ENCODE data around the gene ZNF429.

The ZNF429 gene

DNA sequence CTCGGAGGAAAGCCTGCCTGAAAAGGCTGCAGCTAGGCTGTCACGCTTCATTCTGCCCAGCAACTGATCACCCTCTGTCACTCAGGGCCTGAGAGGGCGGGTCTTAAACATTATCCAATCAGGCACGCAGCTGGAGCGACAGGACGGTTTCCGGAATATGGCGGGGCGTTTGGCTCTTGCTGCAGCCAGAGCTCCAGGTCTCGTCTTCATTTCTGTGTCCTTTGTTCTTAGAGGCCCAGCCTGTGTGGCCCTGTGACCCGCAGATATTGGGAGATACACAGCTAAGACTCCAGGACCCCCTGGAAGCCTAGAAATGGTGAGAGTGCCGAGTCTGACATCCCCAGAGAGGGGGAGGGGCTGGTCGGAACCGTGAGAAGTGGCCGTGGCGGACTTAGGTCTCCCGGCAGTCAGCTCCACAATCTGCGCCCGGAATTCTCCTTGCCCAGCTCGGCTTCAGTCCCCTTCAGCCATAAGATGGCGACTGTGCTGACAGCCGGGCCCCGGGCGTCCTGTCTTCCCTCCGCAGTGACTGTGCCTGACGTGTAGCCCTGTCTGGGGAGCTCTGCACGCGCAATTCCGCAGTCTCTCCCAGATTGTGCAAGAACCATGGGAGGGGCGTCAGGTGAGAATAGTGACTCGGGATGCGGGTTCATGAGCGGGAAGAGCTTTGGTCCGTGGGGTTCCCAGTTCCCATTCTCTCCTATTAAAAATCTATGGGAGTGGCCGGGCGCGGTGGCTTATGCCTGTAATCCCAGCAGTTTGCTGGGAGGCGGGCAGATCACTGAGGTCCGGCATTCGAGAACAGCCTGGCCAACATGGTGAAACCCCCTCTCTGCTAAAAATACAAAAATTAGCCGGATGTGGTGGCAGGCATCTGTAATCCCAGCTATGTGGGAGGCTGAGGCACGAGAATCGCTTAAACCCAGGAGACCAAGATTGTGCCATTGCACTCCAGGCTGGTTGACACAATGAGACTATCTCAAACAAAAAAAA is at the start of gene ZNF429:
ZNF429 (plus strand) TSS at position 144 of the 993 bp plus-strand sequence; CDS start at position 314, 170 bp downstream.
- DNase-seq (ENCODE audit: extremely low read depth, insufficient read length) = peak; percentile 84
- H3K4me3 ChIP-seq (replicated peaks; ENCODE audit: low read depth, low read length) = peak within 1 kb of the TSS; percentile 88
- no peaks in the 10 kb centered on the region for H3K36me3 ChIP-seq (ENCODE audit: control insufficient read depth, insufficient read depth, low read length)
- H3K27me3 ChIP-seq (replicated peaks; ENCODE audit: control insufficient read depth, insufficient read depth, low read length) = no peaks in the 10 kb centered on the region
- TF ChIP-seq, protein P1, sequence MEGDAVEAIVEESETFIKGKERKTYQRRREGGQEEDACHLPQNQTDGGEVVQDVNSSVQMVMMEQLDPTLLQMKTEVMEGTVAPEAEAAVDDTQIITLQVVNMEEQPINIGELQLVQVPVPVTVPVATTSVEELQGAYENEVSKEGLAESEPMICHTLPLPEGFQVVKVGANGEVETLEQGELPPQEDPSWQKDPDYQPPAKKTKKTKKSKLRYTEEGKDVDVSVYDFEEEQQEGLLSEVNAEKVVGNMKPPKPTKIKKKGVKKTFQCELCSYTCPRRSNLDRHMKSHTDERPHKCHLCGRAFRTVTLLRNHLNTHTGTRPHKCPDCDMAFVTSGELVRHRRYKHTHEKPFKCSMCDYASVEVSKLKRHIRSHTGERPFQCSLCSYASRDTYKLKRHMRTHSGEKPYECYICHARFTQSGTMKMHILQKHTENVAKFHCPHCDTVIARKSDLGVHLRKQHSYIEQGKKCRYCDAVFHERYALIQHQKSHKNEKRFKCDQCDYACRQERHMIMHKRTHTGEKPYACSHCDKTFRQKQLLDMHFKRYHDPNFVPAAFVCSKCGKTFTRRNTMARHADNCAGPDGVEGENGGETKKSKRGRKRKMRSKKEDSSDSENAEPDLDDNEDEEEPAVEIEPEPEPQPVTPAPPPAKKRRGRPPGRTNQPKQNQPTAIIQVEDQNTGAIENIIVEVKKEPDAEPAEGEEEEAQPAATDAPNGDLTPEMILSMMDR (IDR thresholded peaks at IDR 0.05; ENCODE audit: insufficient read depth, low read length, poor library complexity, severe bottlenecking) = no peak

DNA sequence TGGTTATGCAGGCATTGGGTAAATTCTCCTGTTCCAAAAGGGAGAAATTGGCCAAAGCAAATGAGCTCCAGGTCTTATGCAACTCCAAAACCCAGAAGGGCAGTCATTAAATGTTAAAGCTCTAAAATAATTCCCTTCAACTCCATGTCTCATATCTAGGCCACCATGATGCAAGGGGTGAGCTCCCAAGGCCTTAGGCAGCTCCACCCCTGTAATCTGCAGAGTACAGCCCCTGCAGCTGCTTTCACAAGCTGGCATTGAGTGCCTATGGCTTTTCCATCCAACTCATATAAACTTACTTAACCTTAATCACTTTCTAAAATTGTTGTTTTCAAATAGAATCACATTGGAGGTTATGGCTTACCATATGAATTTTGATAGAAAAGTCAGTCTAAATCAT is 44.7 kb upstream of the ZNF429 start:
- no peaks in the 10 kb centered on the region for H3K27me3 ChIP-seq (replicated peaks; ENCODE audit: control insufficient read depth, insufficient read depth, low read length)

DNA sequence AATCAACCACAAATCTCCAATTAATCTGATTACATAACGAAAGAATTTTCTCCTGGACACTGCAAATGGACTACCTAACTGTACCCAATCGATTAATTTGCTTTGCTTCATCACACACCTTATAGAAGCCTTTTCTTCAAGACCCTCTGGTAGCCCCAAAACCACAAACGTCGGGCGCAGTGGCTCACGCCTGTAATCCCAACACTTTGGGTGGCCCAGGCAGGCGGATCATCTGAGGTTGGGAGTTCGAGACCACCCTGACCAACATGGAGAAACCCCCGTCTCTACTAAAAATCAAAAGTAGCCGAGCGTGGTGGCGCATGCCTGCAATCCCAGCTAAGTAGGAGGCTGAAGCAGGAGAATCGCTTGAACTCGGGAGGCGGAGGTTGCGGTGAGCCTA is 42.9 kb upstream of the ZNF429 start:
- no peak for DNase-seq (ENCODE audit: extremely low read depth, insufficient read length)
- no peaks in the 10 kb centered on the region for H3K36me3 ChIP-seq (ENCODE audit: control insufficient read depth, insufficient read depth, low read length)
- no peaks in the 10 kb centered on the region for H3K27me3 ChIP-seq (replicated peaks; ENCODE audit: control insufficient read depth, insufficient read depth, low read length)
- TF ChIP-seq, protein P1 (IDR thresholded peaks at IDR 0.05; ENCODE audit: insufficient read depth, low read length, poor library complexity, severe bottlenecking) = no peak
- H3K4me3 ChIP-seq (replicated peaks; ENCODE audit: low read depth, low read length) = no peak overlapping the region

More for the DNA sequence above, 44.7 kb upstream of the ZNF429 start:
- no peak overlapping the region for H3K4me3 ChIP-seq (replicated peaks; ENCODE audit: low read depth, low read length)
- TF ChIP-seq, protein P1 (IDR thresholded peaks at IDR 0.05; ENCODE audit: insufficient read depth, low read length, poor library complexity, severe bottlenecking) = no peak
- no peaks in the 10 kb centered on the region for H3K36me3 ChIP-seq (ENCODE audit: control insufficient read depth, insufficient read depth, low read length)
- no peak for DNase-seq (ENCODE audit: extremely low read depth, insufficient read length)

DNA sequence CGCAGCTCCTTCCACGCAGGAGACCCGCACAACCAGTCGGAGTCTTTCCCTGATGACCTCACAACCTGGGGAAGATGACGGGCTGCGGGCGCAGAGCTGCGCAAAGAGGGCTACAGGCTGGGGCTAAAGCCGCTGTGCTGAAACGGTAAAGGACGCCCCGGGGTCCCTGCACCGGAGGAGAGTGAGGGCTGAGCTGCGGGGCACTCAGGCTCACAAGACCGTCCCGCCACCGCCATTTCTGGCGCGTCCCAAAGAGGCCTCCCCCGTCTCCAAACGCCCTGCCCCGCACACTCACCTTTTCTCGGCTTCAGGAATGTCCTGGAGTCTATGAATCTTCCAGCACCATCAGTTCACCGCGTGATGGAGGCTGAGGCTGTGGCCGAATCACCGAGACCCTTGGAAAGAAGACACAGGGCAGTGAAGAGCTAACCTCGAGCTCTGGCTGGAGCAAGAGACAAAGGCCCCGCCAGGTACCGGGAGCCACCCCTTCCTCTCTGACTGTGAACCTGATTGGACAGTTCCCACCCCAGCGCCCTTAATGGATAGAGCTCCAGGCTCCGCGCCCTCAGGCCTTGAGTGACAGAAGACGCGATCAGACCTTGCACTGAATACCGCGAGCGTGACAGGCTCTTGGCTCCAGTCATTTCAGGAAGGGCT is 41.8 kb upstream of the ZNF429 start:
- Histone ChIP-seq H3K27me3 (replicated peaks; ENCODE audit: control insufficient read depth, insufficient read depth, low read length) (no peaks in the 10 kb centered on the region), H3K4me3 (replicated peaks; ENCODE audit: low read depth, low read length) (no peak overlapping the region), H3K36me3 (ENCODE audit: control insufficient read depth, insufficient read depth, low read length) (no peaks in the 10 kb centered on the region)
- TF ChIP-seq, protein P1 (IDR thresholded peaks at IDR 0.05; ENCODE audit: insufficient read depth, low read length, poor library complexity, severe bottlenecking) = no peak
- DNase-seq (ENCODE audit: extremely low read depth, insufficient read length) = peak; percentile 12

DNA sequence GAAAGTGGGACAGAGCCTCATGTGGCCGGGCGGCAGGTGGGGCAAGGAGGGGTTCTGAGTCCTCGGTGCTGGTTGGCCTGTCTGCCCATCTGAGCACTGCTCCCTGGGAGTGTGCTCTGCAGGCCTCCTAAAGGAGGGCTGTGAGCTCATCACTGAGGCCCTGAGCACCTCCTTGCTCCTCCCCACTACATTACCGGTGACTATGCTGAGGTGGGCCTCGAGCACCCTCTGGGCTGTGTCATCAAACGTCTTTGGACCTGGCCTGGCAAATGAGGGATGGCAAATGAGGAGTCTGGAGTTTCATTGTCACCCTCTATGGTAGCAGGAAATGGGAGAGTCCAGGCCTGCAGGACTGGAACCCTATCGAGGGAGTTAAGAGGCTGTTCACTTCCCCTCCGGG is 38.8 kb upstream of the ZNF429 start:
- TF ChIP-seq, protein P1 (IDR thresholded peaks at IDR 0.05; ENCODE audit: insufficient read depth, low read length, poor library complexity, severe bottlenecking) = no peak
- H3K27me3 ChIP-seq (replicated peaks; ENCODE audit: control insufficient read depth, insufficient read depth, low read length) = no peaks in the 10 kb centered on the region

More for the DNA sequence above, 38.8 kb upstream of the ZNF429 start:
- Histone ChIP-seq H3K4me3 (replicated peaks; ENCODE audit: low read depth, low read length) (no peak overlapping the region), H3K36me3 (ENCODE audit: control insufficient read depth, insufficient read depth, low read length) (no peaks in the 10 kb centered on the region)
- no peak for DNase-seq (ENCODE audit: extremely low read depth, insufficient read length)

All from GM06990 (cell line).